Measurements from ENCODE around the gene KIF21B. TPM values are rescaled to one million over a fixed set of nuclear protein-coding genes. Genes with fewer than 3 reads are reported as not detected.

The KIF21B gene
- total and polyA plus RNA-seq, 2 of the 8 experiments (the other 6 are each of a cell fraction or from before 2014, with no cell fraction given): 10.8 to 26.5 TPM

DNA sequence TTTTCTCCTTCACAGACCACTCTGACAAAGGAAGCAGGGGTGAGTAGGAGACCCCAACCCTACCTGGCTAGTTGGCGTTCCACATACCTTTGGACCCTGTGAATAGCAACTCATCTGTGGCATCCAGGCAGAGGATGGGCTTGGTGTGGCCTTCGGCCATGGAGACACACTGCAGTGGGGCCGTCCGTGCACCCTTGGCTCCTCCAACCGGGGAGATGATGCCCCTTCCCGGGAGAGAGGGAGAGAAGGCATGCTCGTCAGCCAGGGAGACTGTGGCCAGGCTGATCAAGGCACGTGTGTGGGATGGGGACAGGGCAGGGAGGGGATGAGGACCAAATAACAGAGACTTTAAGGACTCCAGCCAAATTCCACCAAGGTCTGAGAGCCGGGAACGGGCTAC is 42.6 kb downstream of the KIF21B start:
- no peak overlapping the region for H3K9ac ChIP-seq (replicated peaks in 1 of 4; ENCODE audit: extremely low read depth in 1 of 4, low read depth in 3 of 4, low read length in 3 of 4)
- ChIA-PET CTCF (ENCODE audit: partially characterized antibody) (interaction anchor here (0.9 to 28.5 kb wide), 10 partner anchors 10 to 140 kb away, joined by 3 to 640 read pairs (median 18); partner anchors contain the start of genes CACNA1S and KIF21B), POLR2A (ENCODE audit: partially characterized antibody) (no interaction called here)
- no peak overlapping the region for H3K4me3 ChIP-seq (ENCODE audit: extremely low read depth in 1 of 4, insufficient read depth in 2 of 4, low read depth in 3 of 4, low read length in 4 of 4)
- no peaks in the 10 kb centered on the region for H3K79me2 ChIP-seq (ENCODE audit: control insufficient read depth in 1 of 2, insufficient read depth in 2 of 2, low read length in 2 of 2)
- H3K36me3 ChIP-seq (ENCODE audit: control insufficient read depth in 2 of 4, insufficient read depth in 4 of 4, low read length in 3 of 4): peaks cover 2 to 18% (median 10%) of the 10 kb centered on the region in 4 experiments; a peak in 6 of 8 replicates
- H3K27ac ChIP-seq (ENCODE audit: low read depth, low read length): no peak overlapping the region
- no peak overlapping the region for H3K18ac ChIP-seq (ENCODE audit: extremely low read depth, low read length)
- H4K8ac ChIP-seq (ENCODE audit: extremely low read depth, insufficient read depth, low read length): no peak overlapping the region; the same call in 1 of the 2 replicates
- H3K27me3 ChIP-seq (replicated peaks in 1 of 4; ENCODE audit: control insufficient read depth in 3 of 4, extremely low read depth in 1 of 4, insufficient read depth in 3 of 4, low read length in 3 of 4): no peaks in the 10 kb centered on the region
- no peak overlapping the region for H2BK12ac ChIP-seq (ENCODE audit: low read depth, low read length)
- no peak overlapping the region for H2BK5ac ChIP-seq (ENCODE audit: low read depth, low read length)
- no peak overlapping the region for H2AK5ac ChIP-seq (ENCODE audit: low read depth, low read length)
- H4K5ac ChIP-seq (ENCODE audit: insufficient read length, low read depth, low read length): no peak overlapping the region
- DNase-seq (ENCODE audit: low read depth in 1 of 2, low spot score in 2 of 2) (no peak), FAIRE-seq (no peak)
- no peaks in the 10 kb centered on the region for H3K4me1 ChIP-seq (replicated peaks in 1 of 4; ENCODE audit: control insufficient read depth in 3 of 4, insufficient read depth in 4 of 4, low read length in 3 of 4)
- H3K56ac ChIP-seq (replicated peaks; ENCODE audit: insufficient read length, low read depth, low read length): no peak overlapping the region
- peaks cover 0 to 6% of the 10 kb centered on the region in 2 experiments for H4K20me1 ChIP-seq (replicated peaks in 1 of 2; ENCODE audit: control insufficient read depth in 1 of 2, insufficient read depth in 2 of 2, low read length in 2 of 2)
- H3K4me2 ChIP-seq (ENCODE audit: insufficient read depth in 1 of 2, low read depth in 2 of 2, low read length in 2 of 2): no peak overlapping the region
- H3K23me2 ChIP-seq (ENCODE audit: low read depth, low read length): no peaks in the 10 kb centered on the region
- H2BK120ac ChIP-seq (replicated peaks; ENCODE audit: low read depth, low read length): no peak overlapping the region
- no peak overlapping the region for H2BK15ac ChIP-seq (ENCODE audit: low read length)
- H2BK20ac ChIP-seq (ENCODE audit: low read length): no peak overlapping the region
- no peak overlapping the region for H2AFZ ChIP-seq (ENCODE audit: low read length)
- no peaks in the 10 kb centered on the region for H3K79me1 ChIP-seq (ENCODE audit: low read depth, low read length)
- H3K9me3 ChIP-seq (ENCODE audit: insufficient read depth in 2 of 2, low read depth in 1 of 2, low read length in 1 of 2): peaks cover 3 to 10% of the 10 kb centered on the region in 2 experiments; a peak in 3 of 4 replicates
- no peak overlapping the region for H3K23ac ChIP-seq (ENCODE audit: insufficient read length)
- no peak overlapping the region for H4K91ac ChIP-seq (replicated peaks; ENCODE audit: insufficient read length, low read length)
- H3K4ac ChIP-seq (replicated peaks; ENCODE audit: insufficient read length, low read depth, low read length): no peak overlapping the region
- TF ChIP-seq HDAC6 (IDR thresholded peaks at IDR 0.05; ENCODE audit: low read depth, low read length) (no peak), POU5F1 (IDR thresholded peaks at IDR 0.05; ENCODE audit: low read depth, low read length) (no peak), CBX8 (IDR thresholded peaks at IDR 0.05; ENCODE audit: borderline replicate concordance, low read depth, low read length) (no peak), KDM4A (IDR thresholded peaks at IDR 0.05; ENCODE audit: low read depth, low read length, severe bottlenecking) (no peak), SUZ12 (IDR thresholded peaks at IDR 0.05; ENCODE audit: low read length) (no peak), HDAC2 (IDR thresholded peaks at IDR 0.05; ENCODE audit: borderline replicate concordance in 1 of 2, low read depth in 2 of 2, low read length in 2 of 2) (no peak), KDM5A (IDR thresholded peaks at IDR 0.05; ENCODE audit: low read length) (no peak), GTF2F1 (IDR thresholded peaks at IDR 0.05; ENCODE audit: borderline replicate concordance, low read depth, low read length) (no peak)
- H3K14ac ChIP-seq (ENCODE audit: insufficient read length): no peak overlapping the region
- WGBS, 2 experiments (ENCODE audit: extremely low coverage in 1 of 2, insufficient coverage in 1 of 2, insufficient read length in 1 of 2, insufficient replicate concordance in 2 of 2, low coverage in 1 of 2, low lambda C conversion rate in 2 of 2, missing lambda C conversion rate in 1 of 2): 88% methylated on average over 9 of the region's 10 CpGs; no CpG with 5 or more reads in 1 of the 2 experiments
